Peyer's patch (tissue), 4 donors: ENCODE results near the gene TXNL1. TPM values are rescaled to one million over a fixed set of nuclear protein-coding genes. Genes with fewer than 3 reads are reported as not detected.

ENCODE experiments used
- DNase-seq, 3 donors: peaks; one replicate each; pipeline ENCODE4 v3.0.0-alpha.2; 2017 to 2019
- H3K27ac ChIP-seq, 4 donors: fragments of 200-600 bp; sonication (generic); one replicate each; pipeline ENCODE4 v1.5.1; 2016 to 2019
- H3K27me3 ChIP-seq, 2 donors: fragments of 200-600 bp; sonication (generic); one replicate each; pipeline ENCODE4 v1.5.1; 2019
- H3K36me3 ChIP-seq, 3 donors: fragments of 200-600 bp; sonication (generic); one replicate each; pipeline ENCODE4 v1.5.1; 2016 to 2019
- H3K4me1 ChIP-seq, 4 donors: fragments of 200-600 bp; sonication (generic); one replicate each; pipeline ENCODE4 v1.5.1; 2016 to 2019
- H3K4me3 ChIP-seq, 4 donors: fragments of 200-600 bp; sonication (generic); 1 replicate in 3 of 4; 2 replicates in 1 of 4; pipeline ENCODE4 v1.5.1; 2016 to 2019; ENCODE audit warnings: mild to moderate bottlenecking in 1 of 4
- H3K9me3 ChIP-seq, 4 donors: fragments of 200-600 bp; sonication (generic); one replicate each; pipeline ENCODE4 v1.5.1; 2016 to 2019; ENCODE audit warnings: mild to moderate bottlenecking in 1 of 4
- CTCF ChIP-seq, 6 experiments: fragments of 450-650 bp in 4 of 6; fragments of 200-600 bp in 2 of 6; sonication (generic) in 1 of 6; IDR thresholded peaks; one replicate each; pipeline ENCODE4 v1.5.1; 2017 to 2019; ENCODE audit warnings: antibody characterized with exemption in 6 of 6, mild to moderate bottlenecking in 3 of 6, moderate library complexity in 1 of 6
- POLR2A ChIP-seq, 2 donors: fragments of 450-650 bp; IDR thresholded peaks; one replicate each; pipeline ENCODE4 v1.5.1; 2017; ENCODE audit warnings: antibody characterized with exemption in 2 of 2, mild to moderate bottlenecking in 2 of 2, moderate library complexity in 2 of 2
- total RNA-seq, 4 donors: library from RNA; depleted of rRNA; stranded (reverse); fragments of >200 nt; gene quantifications; one replicate each; pipeline ENCODE4 v1.1.0, GENCODE V29; 2016

The TXNL1 gene
- total RNA-seq, 4 donors from 2014 or later, result 25.3 to 40.6 (median 31.8) TPM

DNA sequence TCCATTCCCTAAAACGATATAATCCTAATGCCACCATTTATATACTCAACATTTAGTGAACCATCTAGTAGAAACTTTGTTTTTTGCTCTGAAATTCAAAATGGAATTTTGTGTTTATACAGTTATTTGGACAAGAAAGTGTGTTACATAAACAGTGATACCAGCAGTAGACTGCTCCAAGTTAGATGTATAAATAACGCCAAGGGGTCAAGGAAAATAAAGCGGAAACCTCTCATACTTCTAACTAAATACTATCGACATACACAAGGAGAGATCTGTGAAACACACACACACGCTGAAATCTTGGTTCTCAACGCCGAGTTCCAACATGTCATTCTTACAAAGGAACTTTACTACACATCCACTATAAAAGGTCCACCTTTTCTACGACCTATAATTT lies 1.2 kb downstream of the TXNL1 start:
- H3K36me3 ChIP-seq, result no peaks in the 10 kb centered on the region
- H3K9me3 ChIP-seq, result no peaks in the 10 kb centered on the region
- no peak for TF ChIP-seq POLR2A (IDR thresholded peaks at IDR 0.05)
- no peak for TF ChIP-seq CTCF (IDR thresholded peaks at IDR 0.05)
- peak overlapping the region; percentile 64 to 89 (median 77) for H3K4me3 ChIP-seq
- peak overlapping the region in 3 of 4 donors; percentile 3 to 90 (median 85) for H3K27ac ChIP-seq
- H3K4me1 ChIP-seq, result peaks cover 0 to 29% (median 5%) of the 10 kb centered on the region in 4 donors
- H3K27me3 ChIP-seq, result no peaks in the 10 kb centered on the region
- no peak for DNase-seq

GRCh38 chr18:56635007-56635406 lies 3.4 kb downstream of the TXNL1 start:
- H3K27me3 ChIP-seq, result no peaks in the 10 kb centered on the region
- no peaks in the 10 kb centered on the region for H3K9me3 ChIP-seq
- TF ChIP-seq POLR2A (IDR thresholded peaks at IDR 0.05) (no peak), CTCF (IDR thresholded peaks at IDR 0.05) (no peak)
- H3K4me3 ChIP-seq, result no peak overlapping the region
- H3K27ac ChIP-seq, result no peak overlapping the region
- peaks cover 0 to 31% (median 5%) of the 10 kb centered on the region in 4 donors for H3K4me1 ChIP-seq
- DNase-seq, result no peak
- no peaks in the 10 kb centered on the region for H3K36me3 ChIP-seq

DNA sequence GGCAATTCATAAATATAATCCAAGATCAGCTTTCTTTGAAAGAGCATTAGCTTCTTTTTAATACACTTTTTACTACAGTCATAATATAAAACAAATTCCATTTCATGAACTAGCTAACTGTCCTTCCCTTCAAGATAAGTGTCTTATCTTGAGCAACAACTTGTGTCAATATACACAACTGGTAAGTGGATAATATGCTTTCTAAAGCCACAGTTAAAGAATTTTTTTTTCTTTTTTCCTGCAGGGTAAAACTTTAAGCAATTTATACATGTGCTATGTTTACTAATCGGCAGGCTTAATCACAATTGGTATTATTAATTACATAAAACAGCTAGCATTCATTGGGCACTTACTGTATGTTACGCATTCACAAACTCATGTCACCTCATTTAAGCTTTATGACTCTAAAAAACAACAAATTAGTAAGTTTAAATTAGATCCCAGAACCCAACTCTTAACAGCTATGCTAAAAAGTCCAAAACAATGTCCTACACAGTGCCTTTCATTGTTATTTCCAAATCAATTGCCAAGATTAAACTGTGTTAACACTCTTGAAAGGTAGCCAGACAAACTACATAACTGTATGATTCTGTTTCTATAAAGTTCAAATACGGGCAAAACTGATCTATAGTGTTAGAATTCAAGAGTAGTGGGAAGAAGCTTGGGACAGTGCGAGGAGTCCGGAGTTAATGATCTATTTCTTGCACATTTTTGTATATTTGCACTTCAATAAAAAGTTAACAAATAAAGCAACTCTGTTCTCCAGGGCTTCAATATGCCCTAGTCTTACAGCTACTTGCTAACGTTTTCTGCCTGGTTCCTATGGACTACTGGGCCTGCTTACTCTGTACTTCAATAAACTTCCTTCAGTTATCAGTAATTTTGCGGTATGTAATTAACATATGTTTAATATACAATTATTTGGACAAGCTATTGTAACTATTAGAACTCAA lies 6.0 kb downstream of the TXNL1 start:
- peaks cover 0 to 31% (median 6%) of the 10 kb centered on the region in 4 donors for H3K4me1 ChIP-seq
- no peaks in the 10 kb centered on the region for H3K27me3 ChIP-seq
- no peak for DNase-seq
- TF ChIP-seq CTCF (IDR thresholded peaks at IDR 0.05), result no peak
- TF ChIP-seq POLR2A (IDR thresholded peaks at IDR 0.05), result no peak
- no peak overlapping the region for H3K4me3 ChIP-seq
- no peaks in the 10 kb centered on the region for H3K36me3 ChIP-seq
- no peaks in the 10 kb centered on the region for H3K9me3 ChIP-seq
- no peak overlapping the region for H3K27ac ChIP-seq

GRCh38 chr18:56627991-56628390 lies 10.4 kb downstream of the TXNL1 start:
- no peak overlapping the region for H3K4me3 ChIP-seq
- H3K9me3 ChIP-seq, result no peaks in the 10 kb centered on the region
- H3K36me3 ChIP-seq, result peaks cover 0 to 2% (median 0%) of the 10 kb centered on the region in 3 donors
- TF ChIP-seq POLR2A (IDR thresholded peaks at IDR 0.05), result no peak
- TF ChIP-seq CTCF (IDR thresholded peaks at IDR 0.05), result no peak
- peaks cover 0 to 10% (median 2%) of the 10 kb centered on the region in 4 donors for H3K4me1 ChIP-seq
- DNase-seq, result no peak
- H3K27me3 ChIP-seq, result no peaks in the 10 kb centered on the region
- no peak overlapping the region for H3K27ac ChIP-seq

GRCh38 chr18:56615738-56616520 lies 22.5 kb downstream of the TXNL1 start:
- Histone ChIP-seq H3K4me1 (no peaks in the 10 kb centered on the region), H3K36me3 (peaks cover 0 to 62% (median 0%) of the 10 kb centered on the region in 3 donors), H3K27me3 (no peaks in the 10 kb centered on the region), H3K9me3 (no peaks in the 10 kb centered on the region), H3K4me3 (no peak overlapping the region), H3K27ac (no peak overlapping the region)
- DNase-seq, result no peak
- no peak for TF ChIP-seq POLR2A (IDR thresholded peaks at IDR 0.05)
